Peyer's patch (tissue), 4 donors: ENCODE data around the gene DNHD1. TPM values are rescaled to one million over a fixed set of nuclear protein-coding genes. Genes with fewer than 3 reads are reported as not detected.
A peak's percentile ranks its signal among the peaks of the same experiment; 100 is the strongest.

Experiments
- DNase-seq, 3 donors: peaks; one replicate each; pipeline ENCODE4 v3.0.0-alpha.2; 2017 to 2019
- H3K27ac ChIP-seq, 4 donors: fragments of 200-600 bp; sonication (generic); one replicate each; pipeline ENCODE4 v1.5.1; 2016 to 2019
- H3K27me3 ChIP-seq, 2 donors: fragments of 200-600 bp; sonication (generic); one replicate each; pipeline ENCODE4 v1.5.1; 2019
- H3K36me3 ChIP-seq, 3 donors: fragments of 200-600 bp; sonication (generic); one replicate each; pipeline ENCODE4 v1.5.1; 2016 to 2019
- H3K4me1 ChIP-seq, 4 donors: fragments of 200-600 bp; sonication (generic); one replicate each; pipeline ENCODE4 v1.5.1; 2016 to 2019
- H3K4me3 ChIP-seq, 4 donors: fragments of 200-600 bp; sonication (generic); 1 replicate in 3 of 4; 2 replicates in 1 of 4; pipeline ENCODE4 v1.5.1; 2016 to 2019; ENCODE audit warnings: mild to moderate bottlenecking in 1 of 4
- H3K9me3 ChIP-seq, 4 donors: fragments of 200-600 bp; sonication (generic); one replicate each; pipeline ENCODE4 v1.5.1; 2016 to 2019; ENCODE audit warnings: mild to moderate bottlenecking in 1 of 4
- POLR2A ChIP-seq, 2 donors: fragments of 450-650 bp; IDR thresholded peaks; one replicate each; pipeline ENCODE4 v1.5.1; 2017; ENCODE audit warnings: antibody characterized with exemption in 2 of 2, mild to moderate bottlenecking in 2 of 2, moderate library complexity in 2 of 2
- total RNA-seq, 4 donors: library from RNA; depleted of rRNA; stranded (reverse); fragments of >200 nt; gene quantifications; one replicate each; pipeline ENCODE4 v1.1.0, GENCODE V29; 2016
- TF ChIP-seq, protein P1 (sequence below), 6 experiments: fragments of 450-650 bp in 4 of 6; fragments of 200-600 bp in 2 of 6; sonication (generic) in 1 of 6; IDR thresholded peaks; one replicate each; pipeline ENCODE4 v1.5.1; 2017 to 2019; ENCODE audit warnings: antibody characterized with exemption in 6 of 6, mild to moderate bottlenecking in 3 of 6, moderate library complexity in 1 of 6

The DNHD1 gene
- total RNA-seq, 4 donors from 2014 or later = 23.5 to 64.4 (median 52.0) TPM

DNA sequence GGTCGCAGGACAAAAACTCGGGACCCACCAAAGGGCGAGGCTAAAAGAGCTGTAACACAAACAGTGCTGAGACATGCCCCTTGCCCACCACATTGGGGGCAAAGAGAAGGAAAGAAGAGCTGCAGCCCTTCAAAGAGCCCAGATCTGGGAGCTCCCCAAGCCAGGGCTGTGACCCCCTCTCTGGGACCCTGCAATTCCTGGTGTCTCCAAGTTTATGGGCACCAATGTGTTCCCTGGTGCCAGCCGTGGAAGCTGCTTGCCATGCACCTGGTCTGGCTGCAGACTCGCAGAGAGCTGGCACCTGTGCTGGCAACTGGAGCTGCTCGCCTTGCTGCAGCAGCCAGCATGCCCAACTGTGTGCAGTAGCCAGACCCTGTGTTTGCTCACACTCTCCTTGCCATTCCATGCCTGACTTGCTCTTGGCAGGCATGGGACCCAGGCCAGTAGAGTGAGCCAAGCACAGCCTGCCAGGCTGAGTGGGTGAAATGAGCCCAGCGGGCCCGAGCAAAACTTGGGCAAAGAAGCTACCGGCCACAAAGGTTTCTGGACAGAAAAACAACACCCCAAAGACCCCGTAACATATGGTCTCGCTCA, 90.4 kb downstream of the DNHD1 start:
- Histone ChIP-seq H3K4me1 (no peaks in the 10 kb centered on the region), H3K36me3 (peaks cover 0 to 18% (median 0%) of the 10 kb centered on the region in 3 donors), H3K27ac (no peak overlapping the region), H3K4me3 (no peak overlapping the region), H3K9me3 (peaks cover 0 to 6% (median 0%) of the 10 kb centered on the region in 4 donors), H3K27me3 (no peaks in the 10 kb centered on the region)
- TF ChIP-seq POLR2A (IDR thresholded peaks at IDR 0.05) = no peak
- TF ChIP-seq, protein P1, sequence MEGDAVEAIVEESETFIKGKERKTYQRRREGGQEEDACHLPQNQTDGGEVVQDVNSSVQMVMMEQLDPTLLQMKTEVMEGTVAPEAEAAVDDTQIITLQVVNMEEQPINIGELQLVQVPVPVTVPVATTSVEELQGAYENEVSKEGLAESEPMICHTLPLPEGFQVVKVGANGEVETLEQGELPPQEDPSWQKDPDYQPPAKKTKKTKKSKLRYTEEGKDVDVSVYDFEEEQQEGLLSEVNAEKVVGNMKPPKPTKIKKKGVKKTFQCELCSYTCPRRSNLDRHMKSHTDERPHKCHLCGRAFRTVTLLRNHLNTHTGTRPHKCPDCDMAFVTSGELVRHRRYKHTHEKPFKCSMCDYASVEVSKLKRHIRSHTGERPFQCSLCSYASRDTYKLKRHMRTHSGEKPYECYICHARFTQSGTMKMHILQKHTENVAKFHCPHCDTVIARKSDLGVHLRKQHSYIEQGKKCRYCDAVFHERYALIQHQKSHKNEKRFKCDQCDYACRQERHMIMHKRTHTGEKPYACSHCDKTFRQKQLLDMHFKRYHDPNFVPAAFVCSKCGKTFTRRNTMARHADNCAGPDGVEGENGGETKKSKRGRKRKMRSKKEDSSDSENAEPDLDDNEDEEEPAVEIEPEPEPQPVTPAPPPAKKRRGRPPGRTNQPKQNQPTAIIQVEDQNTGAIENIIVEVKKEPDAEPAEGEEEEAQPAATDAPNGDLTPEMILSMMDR (IDR thresholded peaks at IDR 0.05) = no peak
- no peak for DNase-seq

DNA sequence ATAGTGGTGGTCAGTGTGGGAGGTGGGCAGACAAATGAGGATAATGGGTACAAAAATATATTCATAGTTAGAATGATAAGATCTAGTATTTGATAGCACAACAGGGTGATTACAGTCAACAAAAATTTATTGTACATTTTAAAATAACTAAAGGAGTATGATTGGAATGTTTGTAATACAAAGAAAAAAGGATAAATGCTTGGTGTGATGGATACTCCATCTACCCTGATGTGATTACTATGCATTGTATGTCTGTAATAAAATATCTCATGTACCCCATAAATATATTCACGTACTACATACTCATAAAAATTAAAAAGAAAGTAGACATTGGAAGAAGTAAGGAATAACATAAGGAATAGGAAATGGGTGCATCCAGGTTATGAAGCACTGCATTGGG, 90.9 kb downstream of the DNHD1 start:
- DNase-seq = no peak
- Histone ChIP-seq H3K4me3 (no peak overlapping the region), H3K36me3 (peaks cover 0 to 22% (median 0%) of the 10 kb centered on the region in 3 donors), H3K27me3 (no peaks in the 10 kb centered on the region), H3K4me1 (no peaks in the 10 kb centered on the region), H3K27ac (no peak overlapping the region), H3K9me3 (peaks cover 0 to 6% (median 0%) of the 10 kb centered on the region in 4 donors)
- no peak for TF ChIP-seq POLR2A (IDR thresholded peaks at IDR 0.05)
- TF ChIP-seq, protein P1 (IDR thresholded peaks at IDR 0.05) = no peak

DNA sequence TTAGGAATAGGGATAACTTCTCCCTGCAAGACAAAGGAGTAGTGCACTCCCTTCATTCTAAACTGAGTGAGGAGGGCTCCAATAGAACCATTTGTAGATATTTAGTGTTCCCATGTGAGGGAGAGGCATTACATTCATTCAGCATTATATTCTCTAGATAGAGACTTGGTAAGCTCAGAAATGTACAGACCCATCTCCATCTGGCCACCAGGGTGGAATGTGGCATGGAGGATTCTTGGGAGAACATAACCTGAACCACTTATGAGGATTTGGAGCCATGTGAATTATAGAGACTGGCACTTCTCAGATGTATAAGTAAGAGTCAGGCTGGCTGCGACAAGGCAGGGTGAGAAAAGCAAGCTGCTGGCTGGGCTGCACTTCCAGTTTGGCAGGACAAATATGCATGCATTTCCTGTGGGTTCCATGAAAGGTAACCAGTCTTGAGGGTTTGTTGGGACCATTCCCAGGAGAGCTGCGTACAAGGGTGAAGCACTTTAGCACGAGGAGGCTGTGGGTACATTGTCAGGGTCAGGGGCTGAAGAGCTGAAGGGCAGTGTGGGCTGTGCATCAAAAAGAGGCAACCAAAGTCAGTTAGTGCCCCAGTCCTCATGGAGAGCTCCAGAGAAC, 97.2 kb downstream of the DNHD1 start:
- DNase-seq = no peak

DNA sequence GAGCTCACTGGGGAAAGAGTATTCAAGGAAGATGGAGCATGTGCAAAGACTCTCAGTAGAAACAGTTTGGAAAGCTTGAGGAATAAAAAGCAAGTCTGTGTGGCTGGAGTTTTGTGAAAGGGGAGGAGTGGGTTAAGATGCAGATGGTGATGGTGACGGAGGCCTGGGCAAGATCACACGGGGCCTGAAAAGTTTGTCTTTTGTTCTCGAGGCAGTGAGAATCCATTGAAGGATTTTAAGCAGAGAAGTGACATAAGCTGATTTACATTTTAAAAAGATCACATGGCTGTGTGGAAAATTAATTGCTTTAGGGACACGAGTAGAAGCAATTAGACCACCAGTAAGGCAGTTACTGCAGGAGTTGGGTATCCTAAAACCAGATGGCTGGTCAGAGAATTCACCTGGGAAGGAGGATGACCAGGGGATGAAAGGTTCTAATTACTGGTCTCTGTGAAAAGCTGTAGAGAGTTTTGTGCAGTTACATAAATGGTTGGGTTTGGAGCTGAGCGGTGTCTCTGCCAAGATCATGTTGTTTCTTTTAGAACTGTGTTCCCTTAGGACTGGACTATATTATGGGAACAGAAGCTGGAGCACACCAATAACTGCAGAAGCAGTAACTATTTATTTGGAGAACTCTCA, 99.3 kb downstream of the DNHD1 start:
- no peaks in the 10 kb centered on the region for H3K27me3 ChIP-seq
- H3K9me3 ChIP-seq = no peaks in the 10 kb centered on the region
- peak overlapping the region in 1 of 4 donors; percentile 29 for H3K27ac ChIP-seq
- peaks cover 0 to 88% (median 0%) of the 10 kb centered on the region in 3 donors for H3K36me3 ChIP-seq
- no peak for DNase-seq
- no peak overlapping the region for H3K4me3 ChIP-seq
- TF ChIP-seq POLR2A (IDR thresholded peaks at IDR 0.05) = no peak
- TF ChIP-seq, protein P1 (IDR thresholded peaks at IDR 0.05) = no peak
- peaks cover 0 to 8% (median 0%) of the 10 kb centered on the region in 4 donors for H3K4me1 ChIP-seq

More for the DNA sequence above, 97.2 kb downstream of the DNHD1 start:
- H3K4me3 ChIP-seq = no peak overlapping the region
- H3K9me3 ChIP-seq = no peaks in the 10 kb centered on the region
- no peaks in the 10 kb centered on the region for H3K4me1 ChIP-seq
- H3K36me3 ChIP-seq = peaks cover 0 to 74% (median 0%) of the 10 kb centered on the region in 3 donors
- no peak overlapping the region for H3K27ac ChIP-seq
- TF ChIP-seq, protein P1 (IDR thresholded peaks at IDR 0.05) = no peak
- TF ChIP-seq POLR2A (IDR thresholded peaks at IDR 0.05) = no peak
- H3K27me3 ChIP-seq = no peaks in the 10 kb centered on the region

DNA sequence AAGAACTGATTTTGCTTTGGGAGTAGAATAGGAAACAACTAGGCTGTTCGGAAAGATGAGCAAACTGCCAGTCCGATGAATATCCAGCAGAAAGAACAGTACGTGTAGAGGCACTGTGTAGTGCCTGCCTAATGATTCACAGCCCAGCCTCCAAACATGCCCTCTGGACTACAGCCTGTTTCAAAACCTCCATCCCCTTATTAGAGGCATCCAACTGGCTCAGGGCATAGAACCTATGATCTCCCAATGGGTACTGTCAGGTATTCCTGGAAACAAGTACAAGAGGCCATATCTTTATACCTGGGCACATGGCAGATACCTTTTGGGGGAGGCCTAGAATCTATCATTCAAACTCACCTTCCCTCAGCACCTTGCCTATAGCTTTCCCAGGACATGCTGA, 101.5 kb downstream of the DNHD1 start:
- DNase-seq = no peak
- no peaks in the 10 kb centered on the region for H3K27me3 ChIP-seq
- H3K27ac ChIP-seq = no peak overlapping the region
- H3K9me3 ChIP-seq = no peaks in the 10 kb centered on the region
- TF ChIP-seq, protein P1 (IDR thresholded peaks at IDR 0.05) = no peak
- TF ChIP-seq POLR2A (IDR thresholded peaks at IDR 0.05) = no peak
- peaks cover 0 to 74% (median 0%) of the 10 kb centered on the region in 3 donors for H3K36me3 ChIP-seq
- H3K4me1 ChIP-seq = peaks cover 0 to 20% (median 4%) of the 10 kb centered on the region in 4 donors
- no peak overlapping the region for H3K4me3 ChIP-seq
